ENCODE results near the gene ATP5MC2. TPM values are rescaled to one million over a fixed set of nuclear protein-coding genes. Genes with fewer than 3 reads are reported as not detected.
A peak's percentile ranks its signal among the peaks of the same experiment; 100 is the strongest.

The ATP5MC2 gene
- polyA plus RNA-seq, 1 donor from 2014 or later, result 331 TPM

GRCh38 chr12:53626702-53627169 is 49.1 kb downstream of the ATP5MC2 start:
- no peaks in the 10 kb centered on the region for H3K9me2 ChIP-seq (ENCODE audit: insufficient read depth, low read length)
- no peaks in the 10 kb centered on the region for H3F3A ChIP-seq (ENCODE audit: insufficient read depth, low read length, poor library complexity, severe bottlenecking)
- H3K9ac ChIP-seq (ENCODE audit: low read length), result peak overlapping the region; percentile 87
- TF ChIP-seq REST (IDR thresholded peaks at IDR 0.05; ENCODE audit: borderline replicate concordance) (peak; percentile 6), EP300 (conservative IDR thresholded peaks at IDR 0.05; ENCODE audit: poor library complexity, severe bottlenecking) (no peak)
- peak overlapping the region; percentile 92 for H3K27ac ChIP-seq (ENCODE audit: low read length)
- H4K20me1 ChIP-seq (ENCODE audit: insufficient read depth), result no peaks in the 10 kb centered on the region
- H3K36me3 ChIP-seq (ENCODE audit: insufficient read depth, low read length), result no peaks in the 10 kb centered on the region
- H3K4me2 ChIP-seq (ENCODE audit: low read length), result peak overlapping the region; percentile 88
- peak overlapping the region; percentile 71 for H3K4me3 ChIP-seq (ENCODE audit: low read length)
- no peaks in the 10 kb centered on the region for H3K9me3 ChIP-seq (ENCODE audit: low read length)
- H3K79me2 ChIP-seq (replicated peaks; ENCODE audit: insufficient read depth, low read length), result peaks cover 28% of the 10 kb centered on the region
- peak overlapping the region; percentile 77 for H2AFZ ChIP-seq (ENCODE audit: low read depth, low read length)
- no peaks in the 10 kb centered on the region for H3K27me3 ChIP-seq (ENCODE audit: insufficient read depth, low read depth, low read length)

- Histone ChIP-seq H3F3A (ENCODE audit: insufficient read depth, low read length, poor library complexity, severe bottlenecking) (no peaks in the 10 kb centered on the region), H3K9me2 (ENCODE audit: insufficient read depth, low read length) (no peaks in the 10 kb centered on the region), H3K27ac (ENCODE audit: low read length) (peak within 1 kb of the TSS; percentile 92), H3K9ac (ENCODE audit: low read length) (peak within 1 kb of the TSS; percentile 87), H3K9me3 (ENCODE audit: low read length) (no peaks in the 10 kb centered on the region), H3K79me2 (replicated peaks; ENCODE audit: insufficient read depth, low read length) (peaks cover 34% of the 10 kb centered on the region), H3K4me3 (ENCODE audit: low read length) (peak within 1 kb of the TSS; percentile 71), H3K4me2 (ENCODE audit: low read length) (peak within 1 kb of the TSS; percentile 88), H3K27me3 (ENCODE audit: insufficient read depth, low read depth, low read length) (no peaks in the 10 kb centered on the region), H3K36me3 (ENCODE audit: insufficient read depth, low read length) (no peaks in the 10 kb centered on the region), H2AFZ (ENCODE audit: low read depth, low read length) (peak within 1 kb of the TSS; percentile 77), H4K20me1 (ENCODE audit: insufficient read depth) (no peaks in the 10 kb centered on the region)
- TF ChIP-seq CTCF (IDR thresholded peaks at IDR 0.05; ENCODE audit: poor library complexity, severe bottlenecking), result peak; percentile 55
- peak; percentile 57 for TF ChIP-seq RAD21 (conservative IDR thresholded peaks at IDR 0.05)
- peak; percentile 77 for TF ChIP-seq EP300 (conservative IDR thresholded peaks at IDR 0.05; ENCODE audit: poor library complexity, severe bottlenecking)
- TF ChIP-seq EZH2 (IDR thresholded peaks at IDR 0.05; ENCODE audit: borderline replicate concordance, insufficient read depth, low read length, poor library complexity, severe bottlenecking), result no peak
- peak; percentile 51 for TF ChIP-seq SMC3 (conservative IDR thresholded peaks at IDR 0.05; ENCODE audit: poor library complexity)
- TF ChIP-seq MXI1 (conservative IDR thresholded peaks at IDR 0.05; ENCODE audit: poor library complexity, severe bottlenecking), result peak; percentile 91
- peak; percentile 86 for TF ChIP-seq POLR2AphosphoS5 (IDR thresholded peaks at IDR 0.05)
- TF ChIP-seq TAF1 (IDR thresholded peaks at IDR 0.05; ENCODE audit: low read depth), result peak; percentile 87
- TF ChIP-seq REST (IDR thresholded peaks at IDR 0.05; ENCODE audit: borderline replicate concordance), result peak; percentile 83
Observed at GRCh38 chr12:53625946-53626701, 49.8 kb downstream of the ATP5MC2 start, which contains the start of gene ATF7. Gene ATF7 (minus strand): TSS chr12:53626382. CDS start chr12:53601000, 25,382 bp downstream.

Data from neural cell (in vitro differentiated cells).